Omental fat pad (tissue), 4 donors: Measurements from ENCODE around the gene UBAP2. TPM values are rescaled to one million over a fixed set of nuclear protein-coding genes. Genes with fewer than 3 reads are reported as not detected.

ENCODE experiments used
- ATAC-seq: fragments of 150-250 bp; one replicate; pipeline ENCODE4 v1.9.1; 2016; ENCODE audit warnings: mild to moderate bottlenecking, moderate library complexity; ENCODE audit not compliant: low FRiP score
- DNase-seq: peaks from one replicate; pipeline ENCODE4 v3.0.0-alpha.2; 2019; ENCODE audit warnings: low spot score
- CTCF ChIP-seq, 3 donors: fragments of 450-650 bp; IDR thresholded peaks; one replicate each; pipeline ENCODE4 v1.5.1; 2016 to 2017; ENCODE audit warnings: antibody characterized with exemption in 3 of 3, mild to moderate bottlenecking in 3 of 3, moderate library complexity in 2 of 3
- total RNA-seq, 4 donors: library from RNA; depleted of rRNA; stranded (reverse); fragments of >200 nt; gene quantifications; one replicate each; pipeline ENCODE4 v1.1.0, GENCODE V29; 2016

UBAP2 gene
- total RNA-seq, 4 donors from 2014 or later, result 16.1 to 27.6 (median 20.9) TPM

- TF ChIP-seq CTCF (IDR thresholded peaks at IDR 0.05), result no peak
- ATAC-seq (no peak), DNase-seq (no peak)
Observed at GRCh38 chr9:33893861-33894260, 154.8 kb downstream of the UBAP2 start.

GRCh38 chr9:33885948-33886347, 162.7 kb downstream of the UBAP2 start:
- no peak for ATAC-seq
- no peak for DNase-seq
- TF ChIP-seq CTCF (IDR thresholded peaks at IDR 0.05), result no peak

- DNase-seq, result no peak
- no peak for TF ChIP-seq CTCF (IDR thresholded peaks at IDR 0.05)
- no peak for ATAC-seq
Observed at GRCh38 chr9:33884856-33885701, 163.6 kb downstream of the UBAP2 start.

GRCh38 chr9:33881635-33882034, 167.1 kb downstream of the UBAP2 start:
- no peak for TF ChIP-seq CTCF (IDR thresholded peaks at IDR 0.05)
- no peak for DNase-seq
- ATAC-seq, result no peak

- no peak for DNase-seq
- no peak for TF ChIP-seq CTCF (IDR thresholded peaks at IDR 0.05)
- ATAC-seq, result no peak
Observed at GRCh38 chr9:33880211-33881089, 168.2 kb downstream of the UBAP2 start.

- ATAC-seq, result no peak
- DNase-seq, result no peak
- TF ChIP-seq CTCF (IDR thresholded peaks at IDR 0.05), result no peak
Observed at GRCh38 chr9:33878691-33879366, 169.9 kb downstream of the UBAP2 start.
